Measurements from ENCODE around the gene GZMH.

DNA sequence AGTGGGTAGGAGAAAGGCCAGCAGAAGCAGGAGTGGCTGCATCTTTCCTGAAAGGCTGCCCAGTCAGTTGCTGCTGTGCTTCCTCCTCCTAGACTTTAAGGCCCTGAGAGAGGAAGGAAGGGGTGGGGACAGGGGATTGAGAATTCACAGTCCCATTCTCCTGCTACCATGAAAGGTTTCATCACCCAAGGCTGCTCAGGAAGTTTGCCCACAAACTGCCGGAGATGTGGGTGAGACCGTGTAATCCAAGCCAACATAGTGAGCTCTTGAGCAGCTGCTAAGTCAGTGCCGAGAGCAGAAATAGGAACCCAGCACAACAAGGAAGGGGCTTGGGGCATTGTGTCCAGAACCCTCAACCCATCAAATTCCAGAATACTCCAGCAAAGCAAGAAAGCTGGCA is 33.3 kb downstream of the GZMH start, which contains the start of gene CTSG:
- TF ChIP-seq CTCF (IDR thresholded peaks at IDR 0.05) = no peak
- no peak for TF ChIP-seq POLR2A (IDR thresholded peaks at IDR 0.05)
- TF ChIP-seq EP300 (IDR thresholded peaks at IDR 0.05) = no peak
